ENCODE data around the gene RCHY1. TPM values are rescaled to one million over a fixed set of nuclear protein-coding genes. Genes with fewer than 3 reads are reported as not detected.
"Not testable (repeated sequence)": the region's sequence is repeated elsewhere in the genome, so short reads cannot be mapped to it uniquely, and the experiment has no call there.

Gene RCHY1
- 39.3 TPM for total RNA-seq

DNA sequence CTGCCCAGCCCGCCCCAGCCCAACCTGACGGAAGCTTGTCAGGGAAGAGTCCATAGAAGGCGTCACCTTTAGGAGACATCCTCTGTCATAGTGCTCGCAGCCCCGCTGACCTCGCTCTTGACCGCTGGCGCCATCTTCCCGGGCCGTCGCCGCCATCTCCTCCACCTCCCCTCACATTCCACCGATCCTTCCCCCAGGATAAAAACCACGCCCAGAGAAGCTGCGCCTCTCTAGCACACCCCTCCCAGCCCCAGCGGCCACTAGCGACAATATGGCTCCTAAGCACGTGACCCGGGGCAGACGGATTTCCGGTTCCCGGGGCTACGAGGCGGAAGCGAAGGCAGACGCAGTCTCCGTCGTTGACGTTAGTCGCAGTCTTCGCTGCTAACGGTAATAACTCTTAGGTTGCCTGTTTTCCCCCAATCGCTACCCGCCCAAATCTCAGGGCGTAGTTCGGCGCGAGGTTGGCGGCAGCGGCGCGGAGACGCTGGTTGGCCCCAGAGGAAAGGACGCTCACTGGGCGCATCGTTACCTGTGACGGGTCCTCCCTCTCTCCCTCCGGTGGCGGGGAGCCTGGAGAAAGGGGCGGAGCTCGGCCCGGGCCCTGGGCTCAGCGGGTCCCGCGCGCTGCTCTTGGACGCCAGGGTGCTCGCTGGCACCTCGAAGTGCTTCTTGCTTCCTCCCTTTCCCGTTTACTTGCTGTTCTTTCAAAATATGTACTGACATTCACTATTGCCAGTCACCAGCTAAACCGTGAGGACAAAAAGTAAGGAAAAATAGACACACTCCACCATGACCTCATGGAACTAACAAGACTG is at the start of gene RCHY1, which contains the start of gene THAP6:
RCHY1 (minus strand) TSS at position 273 of the 818 bp plus-strand sequence; CDS start at position 156, 117 bp downstream.
THAP6 (plus strand) TSS at position 343 of the 818 bp plus-strand sequence. CDS start 980 bp downstream, outside the sequence.
- peak; percentile 95 for DNase-seq

DNA sequence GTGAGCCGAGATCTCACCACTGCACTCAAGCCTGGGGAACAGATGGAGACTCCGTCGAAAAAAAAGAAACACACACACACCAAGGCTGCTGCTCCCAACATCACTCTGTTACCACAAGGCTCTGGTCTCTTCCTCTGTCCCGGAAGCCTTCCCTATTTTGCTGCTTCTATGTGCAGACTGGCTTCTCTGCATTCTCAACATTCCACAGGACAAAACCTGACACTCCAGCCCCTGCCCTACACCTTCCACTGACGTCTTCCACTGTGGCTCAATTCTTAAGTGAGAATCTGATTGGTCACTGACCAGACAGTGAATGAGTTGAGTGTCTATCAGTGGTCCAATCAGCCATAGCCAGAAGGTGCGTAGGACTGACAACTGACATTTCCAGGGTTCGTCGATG is 47.6 kb upstream of the RCHY1 start:
- DNase-seq, result no peak

DNA sequence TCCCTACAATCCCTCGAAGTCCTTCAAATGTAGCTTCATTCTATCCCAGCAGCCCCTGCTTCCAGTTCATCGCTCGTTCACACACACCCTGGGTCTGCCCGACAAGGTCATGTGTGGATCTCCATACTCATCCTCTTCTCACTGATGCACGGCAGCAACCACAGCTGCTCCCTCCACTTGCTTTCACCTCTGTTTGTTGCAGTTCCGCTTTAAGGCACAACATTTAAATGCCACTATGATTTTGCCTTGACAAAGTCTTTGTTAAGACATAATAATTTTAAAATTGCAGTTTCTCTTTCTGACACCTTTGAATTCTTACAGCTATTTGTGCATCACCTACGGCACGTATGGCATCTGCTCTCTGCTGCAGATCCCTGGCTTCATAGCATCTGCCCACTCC is 43.5 kb upstream of the RCHY1 start:
- no peak for DNase-seq

DNA sequence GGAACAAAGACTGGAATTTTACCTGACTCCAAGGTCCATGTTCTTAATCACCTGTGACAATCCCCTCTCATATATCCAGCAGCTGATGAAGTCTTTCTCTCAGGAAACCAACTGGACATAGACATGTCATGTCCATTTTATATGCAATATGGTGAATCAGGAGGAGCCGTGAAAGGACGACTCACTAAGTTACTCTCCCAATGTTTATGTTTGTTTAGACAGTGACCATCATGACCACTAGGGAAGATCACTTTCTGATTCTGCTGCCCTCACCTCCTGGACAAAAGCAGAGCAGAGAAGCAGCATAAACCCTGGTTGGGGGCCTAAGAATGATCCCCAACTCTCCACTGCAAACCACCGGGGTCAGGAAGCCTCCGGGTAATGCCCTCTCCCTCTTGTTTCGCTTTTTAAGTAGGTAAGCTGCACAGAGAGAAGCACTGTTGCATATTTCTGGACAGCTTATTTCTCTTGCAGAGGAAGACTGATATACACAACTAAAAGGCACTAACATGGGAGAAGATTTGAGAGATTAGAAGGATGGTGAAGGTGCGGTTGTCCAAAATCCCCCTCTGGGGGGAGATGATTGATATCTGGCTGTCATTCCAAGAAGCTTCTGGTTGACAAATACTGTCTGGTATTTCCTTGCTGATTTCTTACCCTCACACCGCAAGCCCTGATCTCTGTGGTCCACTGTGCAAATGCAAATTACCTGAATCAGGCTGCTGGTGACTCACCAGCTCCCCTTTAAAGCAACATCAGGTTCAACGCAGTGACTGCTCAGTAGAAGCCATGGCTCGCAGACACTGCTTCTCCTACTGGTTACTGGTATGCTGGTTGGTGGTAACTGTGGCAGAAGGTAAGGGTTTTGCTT is 41.3 kb upstream of the RCHY1 start, which contains the start of gene ODAPH:
ODAPH (plus strand) TSS at position 773 of the 871 bp plus-strand sequence; CDS start at position 790, 17 bp downstream.
- no peak for DNase-seq

DNA sequence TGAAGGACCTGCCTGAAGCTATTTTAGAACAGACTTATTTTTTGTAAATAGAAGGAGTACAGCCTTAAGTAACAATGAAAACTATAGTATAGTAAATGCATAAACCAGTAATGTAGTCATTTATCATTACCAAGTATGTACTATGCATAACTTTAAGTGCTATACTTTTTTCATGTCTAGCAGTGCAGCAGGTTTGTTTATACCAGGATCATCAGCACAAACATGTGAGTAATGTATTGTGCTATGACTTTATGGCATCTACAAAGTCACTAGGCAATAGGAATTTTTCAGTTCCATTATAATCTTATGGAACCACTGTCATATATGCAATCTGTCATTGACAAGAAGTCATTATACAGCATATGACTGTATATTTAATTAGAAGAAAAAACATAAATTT is 38.2 kb upstream of the RCHY1 start:
- no peak for DNase-seq

DNA sequence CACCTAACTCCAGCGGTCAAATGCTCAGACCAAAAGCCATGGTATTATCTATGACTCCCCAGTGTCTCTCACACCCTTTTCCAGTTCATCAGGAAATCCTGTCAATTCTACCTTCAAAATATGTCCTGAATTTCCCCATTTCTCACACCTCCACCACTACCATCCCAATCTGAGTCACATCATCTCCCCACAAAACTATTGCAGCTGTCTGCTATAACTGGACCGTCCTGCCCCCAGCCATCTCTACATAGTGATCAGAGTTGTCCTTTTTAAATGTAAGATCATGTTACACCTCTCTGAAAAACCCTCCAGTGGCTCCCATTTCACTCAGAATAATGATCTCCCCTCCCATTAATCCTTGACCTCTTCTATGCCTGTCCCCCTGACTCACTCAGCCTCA is 34.8 kb upstream of the RCHY1 start:
- DNase-seq, result no peak

DNA sequence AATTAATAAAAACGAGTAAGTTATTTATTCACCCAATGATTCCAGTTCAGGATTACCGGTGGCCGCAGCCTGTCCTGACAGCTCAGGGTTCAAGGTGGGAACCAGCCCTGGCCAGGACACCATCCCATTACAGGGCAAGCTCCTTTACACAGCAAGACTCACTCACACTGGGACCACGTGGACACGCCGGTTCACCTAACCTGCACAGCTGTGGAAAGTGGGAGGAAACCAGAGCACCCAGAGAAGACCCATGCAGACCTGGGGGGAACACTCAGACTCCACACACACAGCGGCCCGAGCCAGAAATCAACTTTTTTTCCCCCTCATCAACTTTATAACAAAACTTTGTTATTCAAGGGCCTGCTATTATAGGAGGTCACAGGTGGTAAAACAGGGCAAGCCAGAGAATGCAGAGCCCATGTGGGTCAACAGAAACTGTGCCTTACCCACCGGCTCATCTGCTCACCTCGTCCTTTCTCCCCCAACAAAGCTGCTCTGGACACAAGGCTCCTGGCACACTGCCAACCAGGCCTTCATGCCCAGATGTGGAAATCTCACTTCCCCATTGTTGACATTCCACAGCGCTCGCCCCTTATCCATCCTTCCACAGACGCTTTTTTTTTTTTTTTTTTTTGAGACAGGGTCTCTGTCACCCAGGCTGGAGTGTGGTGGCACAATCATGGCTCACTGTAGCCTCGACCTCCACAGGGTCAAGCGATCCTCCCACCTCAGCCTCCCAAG is 33.6 kb upstream of the RCHY1 start:
- no peak for DNase-seq

DNA sequence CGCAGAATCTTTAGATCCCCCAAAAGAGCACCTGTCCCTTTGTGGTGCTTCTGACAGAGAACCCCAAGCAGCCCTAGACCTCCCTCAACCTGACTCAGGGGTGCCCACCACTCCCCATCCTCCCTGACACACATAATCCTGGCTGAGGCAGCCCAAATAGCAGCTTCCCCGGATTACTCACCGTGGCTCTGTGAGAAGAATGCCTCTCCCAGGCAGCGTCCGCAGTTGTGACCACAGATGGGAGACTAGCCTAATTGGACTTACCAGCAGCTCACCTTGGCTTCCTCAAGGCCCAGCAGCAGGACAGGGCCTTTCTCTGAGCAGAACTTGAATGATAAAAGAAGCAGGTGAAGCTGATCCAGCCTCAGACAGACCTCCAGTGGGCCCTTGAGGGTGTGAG is 31.3 kb upstream of the RCHY1 start:
- DNase-seq, result no peak

DNA sequence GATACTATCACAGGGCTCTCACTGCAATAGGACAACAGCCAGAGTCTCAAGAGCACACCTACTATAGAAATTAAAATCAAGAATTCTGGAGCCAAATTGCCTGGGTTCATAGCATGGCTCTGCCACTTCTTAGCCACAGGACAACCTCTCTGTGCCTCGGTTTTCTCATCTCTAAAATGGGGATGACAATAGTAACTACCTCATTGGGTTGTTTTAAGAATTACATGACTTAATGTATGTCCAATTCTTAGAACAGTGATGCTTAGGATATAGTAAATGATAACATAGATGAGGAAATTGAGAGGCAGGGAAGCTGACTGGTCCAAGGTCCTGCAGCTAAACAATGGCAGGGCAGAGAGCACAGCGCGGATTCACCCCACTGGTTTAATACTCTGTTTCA is 30.7 kb upstream of the RCHY1 start:
- DNase-seq, result no peak

DNA sequence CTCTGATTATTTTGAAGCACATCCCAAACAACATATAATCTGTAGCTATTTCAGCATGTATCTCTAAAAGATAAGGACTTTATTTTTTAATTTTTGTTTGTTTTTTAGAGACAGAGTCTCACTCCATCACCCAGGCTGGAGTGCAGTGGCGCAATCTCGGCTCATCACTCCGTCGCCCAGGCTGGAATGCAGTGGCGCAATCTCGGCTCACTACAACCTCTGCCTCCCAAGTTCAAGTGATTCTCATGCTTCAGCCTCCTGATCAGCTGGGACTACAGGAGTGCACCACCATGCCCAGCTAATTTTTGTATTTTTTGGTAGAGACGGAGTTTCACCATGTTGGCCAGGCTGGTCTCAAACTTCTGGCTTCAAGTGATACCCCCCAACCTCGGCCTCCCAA is 30.0 kb upstream of the RCHY1 start:
- DNase-seq, result not testable (repeated sequence)

DNA sequence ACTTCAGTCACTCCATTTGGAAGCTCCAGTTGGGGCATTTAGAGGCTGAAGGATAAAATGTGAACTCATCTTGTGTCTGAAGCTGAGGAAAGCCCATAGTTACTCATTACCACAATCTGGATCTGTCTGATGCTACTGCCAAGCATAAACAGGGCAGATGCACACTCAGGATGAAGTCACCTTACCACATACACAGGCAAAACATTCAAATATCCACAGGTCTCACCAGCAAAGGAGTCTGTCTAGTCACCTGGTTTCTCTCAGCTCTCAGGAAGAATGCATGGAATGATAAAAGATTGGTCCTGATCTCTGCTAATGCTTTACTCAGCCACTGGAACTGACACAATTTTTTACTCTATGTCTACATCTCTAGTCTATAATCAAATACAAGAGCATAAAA is 28.6 kb upstream of the RCHY1 start:
- DNase-seq, result no peak

DNA sequence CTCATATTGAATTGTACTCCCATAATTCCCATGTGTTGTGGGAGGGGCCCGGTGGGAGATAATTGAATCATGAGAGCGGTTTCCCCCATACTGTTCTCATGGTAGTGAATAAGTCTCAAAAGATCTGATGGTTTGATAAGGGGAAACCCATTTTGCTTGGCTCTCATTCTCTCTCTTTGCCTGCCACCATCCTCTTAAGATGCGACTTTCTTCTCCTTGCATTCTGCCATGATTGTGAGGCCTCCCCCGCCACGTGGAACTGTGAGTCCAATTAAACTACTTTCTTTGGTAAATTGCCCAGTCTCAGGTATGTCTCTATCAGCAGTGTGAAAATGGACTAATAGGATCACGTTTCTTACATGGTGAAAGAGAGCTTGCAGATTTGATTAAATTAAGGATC is 23.1 kb upstream of the RCHY1 start:
- not testable (repeated sequence) for DNase-seq

DNA sequence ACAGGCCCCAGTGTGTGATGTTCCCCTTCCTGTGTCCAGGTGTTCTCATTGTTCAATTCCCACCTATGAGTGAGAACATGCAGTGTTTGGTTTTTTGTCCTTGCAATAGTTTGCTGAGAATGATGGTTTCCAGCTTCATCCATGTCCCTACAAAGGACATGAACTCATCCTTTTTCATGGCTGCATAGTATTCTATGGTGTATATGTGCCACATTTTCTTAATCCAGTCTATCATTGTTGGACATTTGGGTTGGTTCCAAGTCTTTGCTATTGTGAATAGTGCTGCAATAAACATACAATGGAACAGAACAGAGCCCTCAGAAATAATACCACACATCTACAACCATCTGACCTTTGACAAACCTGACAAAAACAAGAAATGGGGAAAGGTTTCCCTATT is 19.7 kb upstream of the RCHY1 start:
- not testable (repeated sequence) for DNase-seq

DNA sequence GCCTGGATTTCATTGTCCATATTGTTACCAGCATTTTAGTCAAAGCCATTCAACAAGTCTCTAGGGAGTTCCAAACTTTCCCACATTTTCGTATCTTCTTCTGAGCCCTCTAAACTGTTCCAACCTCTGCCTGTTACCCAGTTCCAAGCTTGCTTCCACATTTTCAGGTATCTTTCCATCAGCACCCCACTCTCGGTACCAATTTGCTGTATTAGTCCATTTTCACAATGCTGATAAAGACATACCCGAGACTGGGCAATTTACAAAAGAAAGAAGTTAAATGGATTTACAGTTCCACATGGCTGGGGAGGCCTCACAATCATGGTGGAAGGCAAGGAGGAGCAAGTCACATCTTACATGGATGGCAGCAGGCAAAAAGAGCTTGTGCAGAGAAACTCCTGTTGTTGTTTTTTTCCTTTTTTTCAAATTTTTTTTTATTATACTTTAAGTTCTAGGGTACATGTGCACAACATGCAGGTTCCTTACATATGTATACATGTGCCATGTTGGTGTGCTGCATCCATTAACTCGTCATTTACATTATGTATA is 19.2 kb upstream of the RCHY1 start:
- DNase-seq, result not testable (repeated sequence)

DNA sequence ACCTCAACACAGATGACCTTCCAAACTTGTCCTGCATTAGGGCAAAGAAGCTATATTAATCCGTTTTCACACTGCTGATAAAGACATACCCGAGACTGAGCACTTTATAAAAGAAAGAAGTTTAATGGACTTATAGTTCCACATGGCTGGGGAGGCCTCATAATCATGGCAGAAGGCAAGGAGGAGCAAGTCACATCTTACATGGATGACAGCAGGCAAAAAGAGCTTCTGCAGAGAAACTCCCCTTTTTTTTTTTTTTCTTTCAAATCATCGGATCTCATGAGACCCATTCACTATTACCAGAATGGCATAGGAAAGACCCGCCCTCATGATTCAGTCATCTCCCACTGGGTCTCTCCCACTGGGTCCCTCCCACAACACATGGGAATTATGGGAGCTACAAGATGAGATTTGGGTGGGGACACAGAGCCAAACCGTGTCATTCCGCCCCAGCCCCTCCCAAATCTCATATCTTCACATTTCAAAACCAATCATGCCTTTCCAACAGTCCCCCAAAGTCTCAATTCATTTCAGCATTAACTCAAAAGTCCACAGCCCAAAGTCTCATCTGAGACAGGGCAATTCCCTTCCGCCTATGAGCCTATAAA is 17.4 kb upstream of the RCHY1 start:
- DNase-seq, result not testable (repeated sequence)

DNA sequence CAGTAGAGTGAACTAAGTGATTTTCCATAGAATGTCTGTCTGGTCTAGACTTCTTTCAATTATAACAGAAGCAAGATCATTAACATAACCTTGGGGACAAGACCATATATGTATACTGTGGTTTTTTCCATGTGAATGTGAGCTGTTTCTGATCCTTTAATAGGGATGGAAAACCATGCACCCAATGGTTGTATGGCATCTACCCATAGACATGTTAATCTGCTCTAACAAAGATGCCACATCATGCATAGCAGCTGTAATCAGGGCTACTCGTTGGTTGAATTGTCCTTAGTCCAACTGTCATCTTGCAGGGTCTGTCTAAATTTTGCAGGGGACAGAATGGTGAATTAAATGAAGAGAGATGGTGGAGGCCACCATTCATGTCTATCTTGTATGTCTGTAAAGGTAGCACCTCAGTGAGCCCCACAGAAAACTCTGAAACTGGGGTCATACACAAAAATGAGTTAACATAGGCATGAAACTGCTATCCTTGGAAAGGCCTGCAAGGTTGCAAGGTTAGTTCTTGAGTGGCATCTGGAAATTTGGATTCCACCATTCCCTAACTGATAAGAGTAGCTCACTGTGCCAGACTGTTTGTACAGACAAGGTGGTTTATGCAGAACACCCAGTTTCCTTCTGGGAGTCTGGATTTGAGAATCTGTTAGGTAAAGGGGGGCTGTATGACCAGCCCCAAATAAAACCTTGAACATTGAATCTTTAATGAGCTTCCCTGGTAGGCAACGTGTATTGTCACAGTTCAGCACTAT is 16.5 kb upstream of the RCHY1 start:
- no peak for DNase-seq

DNA sequence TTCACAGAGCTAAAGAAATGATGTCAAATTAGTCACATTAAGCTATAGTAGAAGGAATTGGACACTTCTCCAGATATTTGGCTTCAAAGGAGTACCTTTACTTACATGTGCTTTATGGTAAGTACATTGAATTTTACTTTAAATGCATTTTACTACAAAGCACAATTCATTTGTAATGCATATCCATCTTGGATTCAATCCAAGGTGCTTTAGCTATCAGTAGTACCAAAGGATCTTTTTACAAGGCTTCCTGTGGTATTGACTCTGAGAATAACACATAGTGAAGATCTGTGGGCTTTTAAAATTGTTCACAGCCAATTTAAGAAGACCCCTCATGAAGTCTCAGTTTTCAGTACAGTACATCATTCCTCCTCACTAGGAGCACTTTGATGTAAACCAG is 13.3 kb upstream of the RCHY1 start:
- DNase-seq, result no peak

DNA sequence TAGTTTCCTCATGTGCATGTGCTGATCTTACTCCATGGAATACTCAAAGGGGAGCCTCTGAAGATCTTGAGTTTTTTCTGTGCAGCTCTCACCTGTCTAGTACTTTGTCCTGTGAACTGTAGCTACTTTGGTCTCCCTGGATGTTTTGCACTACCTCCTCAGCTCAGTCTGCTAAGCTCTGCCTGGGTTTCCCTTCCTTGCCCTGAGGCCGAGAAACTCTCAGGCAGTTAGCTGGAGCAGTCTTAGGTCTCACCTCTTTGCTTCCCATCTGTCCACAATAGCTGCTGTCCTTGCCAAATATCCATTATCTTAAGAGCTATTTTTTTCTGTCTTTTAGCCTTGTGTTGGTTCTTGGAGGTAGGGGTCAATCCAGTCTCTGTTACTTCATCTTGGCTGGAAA is 11.7 kb upstream of the RCHY1 start:
- DNase-seq, result no peak

DNA sequence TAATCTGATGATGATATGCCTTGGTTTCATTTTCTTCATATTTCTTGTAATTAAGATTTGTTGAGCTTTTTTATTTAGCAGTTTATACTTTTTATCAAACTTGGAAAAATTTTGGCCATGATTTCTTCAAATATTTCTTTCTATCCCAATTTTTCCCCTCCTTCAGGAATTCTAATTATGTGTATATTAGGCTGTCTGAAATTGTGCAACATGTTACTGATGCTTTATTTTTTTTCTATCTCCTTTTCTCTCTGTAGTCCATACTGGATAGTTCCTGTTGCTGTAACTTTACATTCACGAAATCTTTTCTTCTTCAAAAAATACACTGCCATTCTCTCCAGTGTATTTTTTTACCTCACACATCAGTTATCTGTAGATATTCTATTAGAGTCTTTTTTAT is 10.9 kb upstream of the RCHY1 start:
- DNase-seq, result no peak

DNA sequence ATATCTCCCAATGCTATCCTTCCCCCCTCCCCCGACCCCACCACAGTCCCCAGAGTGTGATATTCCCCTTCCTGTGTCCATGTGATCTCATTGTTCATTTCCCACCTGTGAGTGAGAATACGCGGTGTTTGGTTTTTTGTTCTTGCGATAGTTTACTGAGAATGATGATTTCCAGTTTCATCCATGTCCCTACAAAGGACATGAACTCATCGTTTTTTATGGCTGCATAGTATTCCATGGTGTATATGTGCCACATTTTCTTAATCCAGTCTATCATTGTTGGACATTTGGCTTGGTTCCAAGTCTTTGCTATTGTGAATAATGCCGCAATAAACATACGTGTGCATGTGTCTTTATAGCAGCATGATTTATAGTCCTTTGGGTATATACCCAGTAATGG is 5.2 kb upstream of the RCHY1 start:
- DNase-seq, result not testable (repeated sequence)

DNA sequence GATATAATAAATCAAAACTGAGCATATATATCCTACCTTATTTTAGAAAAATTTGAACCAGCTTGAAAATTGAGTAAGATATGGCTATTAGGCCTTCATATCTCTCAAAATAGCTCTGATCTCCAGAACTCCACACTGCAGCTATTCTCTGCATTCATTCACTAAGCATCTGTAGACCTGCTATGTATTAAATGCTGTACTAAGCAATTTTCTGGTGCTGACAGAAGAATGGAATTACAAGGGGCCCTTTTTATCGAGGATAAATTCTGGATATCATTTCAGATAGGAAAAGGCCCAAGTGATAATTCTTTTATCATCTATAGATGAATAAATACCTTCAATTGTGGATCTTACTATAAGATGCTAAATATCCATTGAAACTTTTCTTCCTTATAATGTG is 1.9 kb upstream of the RCHY1 start:
- DNase-seq, result no peak

Measured in skin of body (tissue), 2 donors.